NCI-H2081 treated with DMSO at 0.1 percent for 48 hours (cell line): ENCODE data around the gene TROAP.
"Not testable (repeated sequence)": the region's sequence is repeated elsewhere in the genome, so short reads cannot be mapped to it uniquely, and the experiment has no call there.

ENCODE experiments used
- DNase-seq: peaks from one replicate; lab custom pipeline; 2025; lab: John Stamatoyannopoulos, UW

The TROAP gene

GRCh38 chr12:49294086-49294803, 28.8 kb upstream of the TROAP start:
- DNase-seq: no peak

DNA sequence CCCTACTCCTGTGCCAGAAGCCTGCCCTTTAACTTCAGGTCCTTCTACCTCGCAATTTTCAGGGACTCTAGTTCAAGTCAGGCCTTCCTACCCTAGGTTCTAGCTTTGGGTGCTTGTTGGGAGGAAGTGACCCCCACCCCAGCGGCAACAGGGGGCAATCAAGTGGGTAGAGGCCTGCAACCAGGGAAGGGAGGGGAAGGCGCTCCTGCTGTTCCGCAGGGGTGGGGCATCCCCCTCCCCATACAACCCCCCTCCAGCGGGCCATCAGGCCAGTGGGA, 28.3 kb upstream of the TROAP start:
- DNase-seq: no peak

DNA sequence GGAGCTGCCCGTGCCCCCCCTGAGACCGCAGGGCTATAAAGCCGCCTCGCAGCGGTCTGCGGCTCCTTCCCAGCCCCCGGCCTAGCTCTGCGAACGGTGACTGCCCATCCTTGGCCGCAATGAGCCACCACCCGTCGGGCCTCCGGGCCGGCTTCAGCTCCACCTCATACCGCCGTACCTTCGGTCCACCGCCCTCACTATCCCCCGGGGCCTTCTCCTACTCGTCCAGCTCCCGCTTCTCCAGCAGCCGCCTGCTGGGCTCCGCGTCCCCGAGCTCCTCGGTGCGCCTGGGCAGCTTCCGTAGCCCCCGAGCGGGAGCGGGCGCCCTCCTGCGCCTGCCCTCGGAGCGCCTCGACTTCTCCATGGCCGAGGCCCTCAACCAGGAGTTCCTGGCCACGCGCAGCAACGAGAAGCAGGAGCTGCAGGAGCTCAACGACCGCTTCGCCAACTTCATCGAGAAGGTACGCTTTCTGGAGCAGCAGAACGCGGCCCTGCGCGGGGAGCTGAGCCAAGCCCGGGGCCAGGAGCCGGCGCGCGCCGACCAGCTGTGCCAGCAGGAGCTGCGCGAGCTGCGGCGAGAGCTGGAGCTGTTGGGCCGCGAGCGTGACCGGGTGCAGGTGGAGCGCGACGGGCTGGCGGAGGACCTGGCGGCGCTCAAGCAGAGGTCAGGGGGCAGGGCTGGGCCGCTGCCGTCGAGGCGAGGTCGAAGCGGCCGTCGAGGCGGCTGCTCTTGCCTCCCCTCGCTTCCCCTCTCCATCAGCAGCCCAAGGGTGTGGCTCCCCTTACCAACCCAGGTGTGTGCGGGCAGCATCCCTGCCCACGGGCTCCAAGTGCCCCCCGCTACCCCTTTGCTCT, 27.7 kb upstream of the TROAP start, which contains the start of gene PRPH:
TSS of gene PRPH (plus strand) at position 66 of the 855 bp plus-strand sequence. CDS start at position 120, 54 bp downstream.
- DNase-seq: no peak

DNA sequence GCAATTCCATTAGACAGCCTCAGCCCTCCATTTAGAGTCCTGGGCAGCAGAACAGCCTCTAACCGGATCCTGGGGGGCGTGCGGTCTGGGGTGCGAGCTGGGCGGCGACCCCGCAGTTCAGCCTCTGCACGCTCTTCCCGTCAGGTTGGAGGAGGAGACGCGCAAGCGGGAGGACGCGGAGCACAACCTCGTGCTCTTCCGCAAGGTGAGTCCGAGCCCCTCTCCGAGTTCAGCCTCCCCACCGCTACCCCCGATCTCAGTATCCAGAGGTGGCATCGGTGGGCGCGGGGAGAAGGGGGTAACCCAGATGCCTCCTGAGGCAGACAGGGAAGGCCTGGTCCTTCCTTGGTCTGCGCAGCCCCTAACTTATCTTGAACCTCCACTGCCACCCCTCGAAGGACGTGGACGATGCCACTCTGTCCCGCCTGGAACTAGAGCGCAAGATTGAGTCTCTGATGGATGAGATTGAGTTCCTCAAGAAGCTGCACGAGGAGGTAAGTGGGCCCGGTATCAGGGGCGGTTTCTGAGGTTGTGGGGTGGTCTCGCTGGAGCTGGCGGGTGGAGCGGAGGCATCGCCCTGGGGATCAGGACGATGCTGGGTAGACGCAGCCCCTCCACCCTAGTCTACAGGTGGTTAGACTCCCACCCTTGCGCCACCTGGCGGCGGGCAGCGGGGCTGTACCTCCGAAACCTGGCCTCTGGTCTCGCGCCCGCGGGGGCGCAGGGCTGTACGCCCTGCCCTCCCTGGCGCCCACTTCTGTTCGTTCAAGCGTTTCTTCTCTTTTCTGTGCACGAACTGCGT, 26.8 kb upstream of the TROAP start:
- DNase-seq: no peak

DNA sequence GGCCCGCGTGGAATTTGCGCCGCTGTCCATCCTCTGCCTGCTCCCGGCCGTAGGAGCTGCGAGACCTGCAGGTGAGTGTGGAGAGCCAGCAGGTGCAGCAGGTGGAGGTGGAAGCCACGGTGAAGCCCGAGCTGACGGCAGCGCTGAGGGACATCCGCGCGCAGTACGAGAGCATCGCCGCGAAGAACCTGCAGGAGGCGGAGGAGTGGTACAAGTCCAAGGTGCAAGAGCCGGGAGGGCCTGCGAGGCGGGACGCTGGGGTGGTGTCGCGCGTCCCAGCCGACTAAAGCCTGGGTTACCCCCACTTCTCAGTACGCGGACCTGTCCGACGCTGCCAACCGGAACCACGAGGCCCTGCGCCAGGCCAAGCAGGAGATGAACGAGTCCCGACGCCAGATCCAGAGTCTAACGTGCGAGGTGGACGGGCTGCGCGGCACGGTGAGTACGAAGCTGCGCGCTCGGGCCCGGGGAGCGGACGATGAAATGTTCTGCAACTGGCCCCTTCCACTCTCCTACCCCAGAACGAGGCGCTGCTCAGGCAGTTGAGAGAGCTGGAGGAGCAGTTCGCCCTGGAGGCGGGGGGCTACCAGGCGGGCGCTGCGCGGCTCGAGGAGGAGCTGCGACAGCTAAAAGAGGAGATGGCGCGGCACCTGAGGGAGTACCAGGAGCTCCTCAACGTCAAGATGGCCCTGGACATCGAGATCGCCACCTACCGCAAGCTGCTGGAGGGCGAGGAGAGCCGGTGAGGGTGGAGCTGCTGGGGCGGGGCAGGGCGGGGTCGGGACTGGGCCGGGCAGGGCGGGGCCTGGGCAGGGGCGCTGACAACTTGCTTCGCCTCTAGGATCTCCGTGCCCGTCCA, 26.0 kb upstream of the TROAP start:
- no peak for DNase-seq

- no peak for DNase-seq
These were observed 25.4 kb upstream of the TROAP start for GRCh38 chr12:49297695-49298060.

DNA sequence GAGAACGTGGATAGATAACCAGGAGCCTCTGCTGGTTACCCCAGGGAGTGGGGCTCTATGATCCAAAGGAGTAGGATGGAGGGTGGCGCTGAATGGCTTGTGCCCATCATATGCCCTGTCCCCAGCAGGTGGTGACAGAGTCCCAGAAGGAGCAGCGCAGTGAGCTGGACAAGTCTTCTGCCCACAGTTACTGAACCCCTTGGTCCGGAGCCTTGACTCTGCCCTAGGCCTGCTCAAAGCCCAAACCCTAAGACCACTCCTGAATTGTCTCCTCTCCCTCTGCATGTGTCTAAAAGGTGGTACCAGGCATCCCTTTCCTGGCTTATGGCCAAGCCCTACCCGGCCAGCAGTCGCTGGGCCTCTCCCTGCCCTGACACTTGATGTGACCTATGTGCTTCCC, 24.9 kb upstream of the TROAP start:
- DNase-seq: no peak

DNA sequence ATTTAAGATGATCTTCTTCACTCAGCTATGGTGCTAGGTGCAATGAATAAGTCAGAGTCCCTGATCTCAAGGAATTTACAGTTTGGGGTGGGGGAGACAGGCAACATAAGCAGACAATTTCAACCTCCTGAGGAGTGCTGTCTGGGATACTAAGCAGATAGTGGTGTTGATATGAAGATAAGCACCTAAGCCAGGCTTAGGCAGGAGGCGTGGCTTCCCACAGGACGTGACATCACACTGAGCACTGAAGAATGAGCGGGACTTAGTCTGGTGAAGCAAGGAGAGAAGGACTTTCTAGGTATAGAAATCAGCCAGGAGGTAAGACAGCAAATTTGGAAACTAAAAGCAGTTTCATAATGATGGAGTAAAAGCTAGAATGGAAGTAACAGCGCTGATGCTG, 21.3 kb upstream of the TROAP start:
- DNase-seq: no peak

DNA sequence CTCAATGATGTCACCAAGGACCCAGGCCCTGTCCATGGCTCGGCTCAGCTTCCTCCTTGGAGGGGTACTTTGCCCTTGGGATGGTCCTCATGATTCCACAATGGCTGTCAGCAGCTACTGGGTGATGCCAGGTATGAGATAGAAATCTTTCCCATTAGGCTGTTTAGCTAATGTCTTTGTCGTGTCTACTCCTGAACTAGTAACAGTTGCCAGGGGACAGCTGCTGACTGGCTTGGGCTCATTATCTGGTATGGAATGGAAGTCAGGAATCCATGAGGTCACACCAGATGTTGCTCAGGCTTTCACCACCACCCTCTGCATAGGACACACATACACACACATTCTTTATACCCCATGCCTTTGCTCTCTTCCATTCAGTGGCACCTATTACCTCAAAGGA, 18.9 kb upstream of the TROAP start:
- no peak for DNase-seq

DNA sequence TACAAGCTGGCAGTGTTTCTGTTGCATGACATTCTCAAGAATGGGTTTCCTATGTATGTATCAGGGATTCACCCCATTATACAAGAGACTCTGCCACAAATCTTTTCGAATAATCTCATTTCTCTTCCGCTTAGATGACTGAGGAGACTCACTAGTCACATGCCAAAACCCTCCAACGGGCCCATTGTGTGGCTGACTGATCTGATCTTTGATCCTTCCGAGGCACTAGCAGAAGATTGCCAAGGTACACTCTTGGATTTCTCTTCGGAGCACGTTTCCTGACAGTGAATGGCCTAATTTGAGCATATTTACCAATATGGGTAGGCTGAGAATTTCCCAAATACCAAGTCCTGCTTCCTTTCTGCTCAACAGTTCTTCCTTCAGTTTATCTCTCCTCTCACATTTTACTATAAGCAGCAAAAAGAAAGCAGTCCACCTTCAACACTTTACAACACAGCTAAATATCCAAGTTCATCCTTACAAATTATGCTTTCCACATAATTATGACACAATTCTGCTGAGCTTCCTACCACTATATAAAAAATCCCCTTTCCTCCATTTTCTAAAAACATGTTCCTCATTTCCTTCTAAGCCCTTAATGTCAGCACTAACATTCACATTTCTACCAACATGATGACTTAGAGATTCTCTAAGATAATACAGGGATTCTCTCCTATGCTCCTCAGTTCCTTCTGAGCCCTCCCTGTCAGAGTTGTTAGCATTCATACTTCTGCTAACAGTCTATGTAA, 17.1 kb upstream of the TROAP start:
- DNase-seq: no peak

DNA sequence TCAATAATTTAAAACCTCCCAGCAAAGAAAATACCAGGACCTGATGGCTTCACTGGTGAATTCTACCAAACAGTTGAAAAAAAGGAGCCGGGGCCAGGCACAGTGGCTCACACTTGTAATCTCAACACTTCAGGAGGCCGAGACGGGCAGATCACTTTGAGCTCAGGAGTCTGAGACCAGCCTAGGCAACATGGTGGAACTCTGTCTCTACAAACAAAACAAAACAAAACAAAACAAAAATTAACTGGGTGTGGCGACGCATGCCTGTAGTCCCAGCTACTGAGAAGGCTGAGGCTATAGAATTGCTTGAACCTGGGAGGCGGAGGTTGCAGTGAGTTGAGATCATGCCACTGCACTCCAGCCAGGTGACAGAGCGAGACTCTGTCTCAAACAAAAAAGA, 13.7 kb upstream of the TROAP start:
- no peak for DNase-seq

GRCh38 chr12:49310451-49311000, 12.5 kb upstream of the TROAP start:
- DNase-seq: not testable (repeated sequence)

GRCh38 chr12:49314811-49315210, 8.2 kb upstream of the TROAP start:
- no peak for DNase-seq

GRCh38 chr12:49317118-49317517, 5.9 kb upstream of the TROAP start:
- not testable (repeated sequence) for DNase-seq

- not testable (repeated sequence) for DNase-seq
These were observed 2.5 kb upstream of the TROAP start for GRCh38 chr12:49320411-49321103.

DNA sequence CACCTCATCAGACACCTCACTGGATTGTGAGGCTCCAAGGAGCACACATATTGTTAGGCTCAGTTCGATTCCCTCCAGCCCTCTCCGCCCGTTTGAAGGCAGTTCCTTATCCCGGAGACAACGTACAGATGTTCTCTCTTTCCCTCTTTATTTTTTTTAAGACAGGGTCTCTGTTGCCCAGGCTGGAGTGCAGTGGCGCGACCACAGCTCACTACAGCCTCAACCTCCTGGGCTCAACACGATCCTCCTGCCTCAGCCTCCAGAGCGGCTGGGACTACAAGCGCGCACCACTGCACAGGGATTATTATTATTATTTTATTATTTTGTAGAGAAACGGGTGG, 718 bp upstream of the TROAP start:
- no peak for DNase-seq

DNA sequence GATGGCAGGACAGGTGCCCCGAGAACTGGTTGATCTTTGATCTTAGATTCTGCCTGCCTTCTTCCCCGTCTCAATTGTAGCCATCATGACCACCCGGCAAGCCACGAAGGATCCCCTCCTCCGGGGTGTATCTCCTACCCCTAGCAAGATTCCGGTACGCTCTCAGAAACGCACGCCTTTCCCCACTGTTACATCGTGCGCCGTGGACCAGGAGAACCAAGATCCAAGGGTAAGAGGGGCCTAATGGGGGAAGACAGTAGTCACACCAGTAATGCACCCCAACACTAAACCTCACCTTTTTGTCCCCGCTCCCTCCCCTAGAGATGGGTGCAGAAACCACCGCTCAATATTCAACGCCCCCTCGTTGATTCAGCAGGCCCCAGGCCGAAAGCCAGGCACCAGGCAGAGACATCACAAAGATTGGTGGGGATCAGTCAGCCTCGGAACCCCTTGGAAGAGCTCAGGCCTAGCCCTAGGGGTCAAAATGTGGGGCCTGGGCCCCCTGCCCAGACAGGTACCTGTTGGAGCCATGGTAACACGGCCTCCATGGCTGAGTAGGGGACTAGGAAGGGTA, 556 bp downstream of the TROAP start:
- no peak for DNase-seq

- no peak for DNase-seq
These were observed 2.6 kb downstream of the TROAP start for GRCh38 chr12:49325606-49326005.

DNA sequence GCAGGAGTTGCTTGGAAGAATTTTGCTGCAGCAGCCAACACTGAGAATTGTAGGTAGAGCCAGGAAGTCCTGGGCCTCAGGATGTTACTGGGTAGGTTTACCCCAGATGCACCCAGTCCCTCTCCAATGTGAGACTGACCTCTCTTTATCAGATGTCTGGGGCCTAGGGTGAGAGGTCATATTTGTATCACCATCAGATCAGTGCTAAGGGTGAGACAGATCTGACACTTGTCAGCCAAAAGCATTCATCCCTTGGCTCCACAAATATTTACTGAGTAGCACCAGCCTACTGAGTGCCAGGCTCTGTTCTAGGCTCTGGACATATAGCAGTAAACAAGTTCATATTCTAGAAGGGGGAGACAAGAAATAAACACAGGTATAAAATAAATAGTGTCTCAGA, 4.3 kb downstream of the TROAP start:
- no peak for DNase-seq

GRCh38 chr12:49327887-49328286, 4.8 kb downstream of the TROAP start:
- DNase-seq: no peak
